C1 segment of cervical spinal cord (tissue), 14 donors: ENCODE data around the gene SFTPB.

Source experiments
- DNase-seq, 14 donors: peaks; one replicate each; lab custom pipeline; 2025; lab: John Stamatoyannopoulos, UW

The SFTPB gene

GRCh38 chr2:85613717-85614515 is 54.1 kb downstream of the SFTPB start:
- no peak for DNase-seq

- peak; percentile 36 to 92 (median 86) for DNase-seq
Measured at GRCh38 chr2:85611705-85612587, 56.1 kb downstream of the SFTPB start, which contains the start of gene C2orf68. C2orf68 (minus strand) TSS chr2:85612066; CDS start chr2:85611984, 82 bp downstream.

- DNase-seq, result no peak
Measured at GRCh38 chr2:85611217-85611704, 56.7 kb downstream of the SFTPB start.
